NB4 (cell line): ENCODE data around the gene ZNF14.
"Not testable (repeated sequence)": the region's sequence is repeated elsewhere in the genome, so short reads cannot be mapped to it uniquely, and the experiment has no call there.

Source experiments
- DNase-seq: peaks from one replicate; pipeline ENCODE4 v3.0.0; 2010; ENCODE audit warnings: low read depth
- H3K4me3 ChIP-seq: one replicate; pipeline ENCODE4 v1.5.1; 2011; ENCODE audit warnings: mild to moderate bottlenecking, low read depth, low read length, moderate library complexity
- MYC ChIP-seq: IDR thresholded peaks from 2 replicates; pipeline ENCODE4 v1.6.1; 2011; ENCODE audit warnings: low read depth, low read length
- POLR2A ChIP-seq: IDR thresholded peaks from 2 replicates; pipeline ENCODE4 v1.6.1; 2011; ENCODE audit warnings: mild to moderate bottlenecking; ENCODE audit not compliant: insufficient read length; ENCODE audit errors: extremely low read depth
- TF ChIP-seq, protein P1 (sequence below): IDR thresholded peaks from one replicate; pipeline ENCODE4 v1.5.1; 2012; ENCODE audit warnings: low read depth, low read length
- TF ChIP-seq, protein P2 (sequence below): IDR thresholded peaks from 2 replicates; pipeline ENCODE4 v1.6.1; 2011; ENCODE audit warnings: low read depth, low read length

Gene ZNF14

DNA sequence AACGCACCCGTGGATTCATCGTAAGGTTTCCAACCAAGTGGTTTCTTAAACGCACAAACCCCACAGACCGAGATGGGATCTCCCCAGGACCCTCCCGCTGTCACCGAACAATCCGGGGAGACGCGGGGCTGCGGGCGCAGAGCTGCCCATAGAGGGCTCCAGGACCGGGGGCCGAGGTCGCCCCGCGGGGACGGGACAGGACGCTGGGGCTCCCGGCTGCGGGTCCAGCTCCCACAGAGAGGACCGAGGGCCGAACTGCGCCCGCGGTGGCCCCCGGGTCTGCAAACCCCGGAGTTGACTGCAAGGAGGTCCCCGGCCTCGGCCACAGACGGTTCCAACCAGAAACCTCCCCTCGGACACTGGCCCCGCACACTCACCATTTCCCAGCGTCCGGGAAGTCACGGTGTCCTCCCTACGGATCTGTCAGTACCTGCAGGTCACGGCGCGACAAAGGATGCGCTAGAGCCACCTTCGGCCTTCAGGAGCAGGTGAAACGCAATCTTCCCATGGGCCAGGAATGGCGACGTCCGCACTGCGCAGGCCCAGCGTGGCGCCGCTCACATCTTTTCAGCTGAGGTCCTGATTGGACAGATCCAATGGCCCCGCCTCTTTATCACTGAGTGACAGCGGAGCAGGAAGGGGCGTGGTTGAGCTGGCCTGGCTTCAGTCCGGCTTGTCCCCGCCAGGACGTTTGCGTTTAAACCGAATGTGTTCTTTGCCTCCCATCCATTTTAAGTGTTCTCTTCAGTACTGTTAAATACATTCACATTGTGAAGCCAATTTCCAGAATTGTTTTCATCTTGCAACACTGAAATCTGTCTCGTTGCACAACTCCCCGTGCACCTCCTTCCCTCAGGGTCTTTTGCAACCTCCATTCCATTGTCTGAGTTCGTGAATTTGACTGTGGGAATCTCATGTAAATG, at the start of gene ZNF14:
TSS of gene ZNF14 (minus strand) at position 534 of the 923 bp plus-strand sequence. CDS start at position 380, 154 bp downstream.
- DNase-seq, result peak; percentile 95
- TF ChIP-seq POLR2A (peak; percentile 96), MYC (no peak)
- TF ChIP-seq, protein P1, sequence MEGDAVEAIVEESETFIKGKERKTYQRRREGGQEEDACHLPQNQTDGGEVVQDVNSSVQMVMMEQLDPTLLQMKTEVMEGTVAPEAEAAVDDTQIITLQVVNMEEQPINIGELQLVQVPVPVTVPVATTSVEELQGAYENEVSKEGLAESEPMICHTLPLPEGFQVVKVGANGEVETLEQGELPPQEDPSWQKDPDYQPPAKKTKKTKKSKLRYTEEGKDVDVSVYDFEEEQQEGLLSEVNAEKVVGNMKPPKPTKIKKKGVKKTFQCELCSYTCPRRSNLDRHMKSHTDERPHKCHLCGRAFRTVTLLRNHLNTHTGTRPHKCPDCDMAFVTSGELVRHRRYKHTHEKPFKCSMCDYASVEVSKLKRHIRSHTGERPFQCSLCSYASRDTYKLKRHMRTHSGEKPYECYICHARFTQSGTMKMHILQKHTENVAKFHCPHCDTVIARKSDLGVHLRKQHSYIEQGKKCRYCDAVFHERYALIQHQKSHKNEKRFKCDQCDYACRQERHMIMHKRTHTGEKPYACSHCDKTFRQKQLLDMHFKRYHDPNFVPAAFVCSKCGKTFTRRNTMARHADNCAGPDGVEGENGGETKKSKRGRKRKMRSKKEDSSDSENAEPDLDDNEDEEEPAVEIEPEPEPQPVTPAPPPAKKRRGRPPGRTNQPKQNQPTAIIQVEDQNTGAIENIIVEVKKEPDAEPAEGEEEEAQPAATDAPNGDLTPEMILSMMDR, result peak; percentile 4
- TF ChIP-seq, protein P2, sequence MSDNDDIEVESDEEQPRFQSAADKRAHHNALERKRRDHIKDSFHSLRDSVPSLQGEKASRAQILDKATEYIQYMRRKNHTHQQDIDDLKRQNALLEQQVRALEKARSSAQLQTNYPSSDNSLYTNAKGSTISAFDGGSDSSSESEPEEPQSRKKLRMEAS, result no peak
- peak within 1 kb of the TSS; percentile 74 for H3K4me3 ChIP-seq

DNA sequence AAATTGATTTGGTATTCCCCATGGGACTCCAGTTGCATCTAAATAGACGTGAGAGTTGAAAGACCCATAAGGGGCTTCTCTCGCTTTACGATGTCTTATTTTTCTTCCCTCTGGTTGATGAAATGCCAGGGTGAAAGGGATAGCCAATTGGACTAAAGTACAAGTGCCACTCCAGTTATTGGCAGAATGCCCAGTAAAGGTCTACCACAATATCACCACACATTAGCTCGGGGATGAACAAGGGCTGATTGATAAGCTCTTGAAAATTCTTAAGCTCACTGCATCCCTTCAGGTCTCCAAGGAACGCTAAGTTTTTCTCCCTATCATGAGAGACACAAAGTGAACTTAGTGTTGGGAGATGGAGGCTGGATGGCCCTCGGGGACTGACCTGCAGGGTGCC, 48.9 kb upstream of the ZNF14 start:
- not testable (repeated sequence) for H3K4me3 ChIP-seq, DNase-seq

DNA sequence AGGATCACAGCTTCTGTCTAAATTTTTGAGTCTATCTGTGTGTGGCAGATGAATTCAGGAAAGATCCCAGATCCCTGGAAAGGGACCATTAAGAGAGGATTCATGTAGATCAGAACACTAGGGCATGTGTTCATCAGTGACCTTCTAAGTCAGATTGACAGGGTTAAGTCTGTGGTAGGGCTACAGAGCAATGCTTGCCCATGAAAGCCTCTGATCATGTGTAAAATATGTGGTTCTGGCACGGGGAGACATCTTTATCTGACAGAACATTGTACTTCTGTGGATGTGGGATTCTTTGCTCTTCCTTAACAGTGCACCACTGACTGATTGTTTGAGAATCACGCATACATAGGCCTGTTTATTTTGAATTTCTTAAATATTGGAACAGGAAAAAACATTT, 45.8 kb upstream of the ZNF14 start:
- DNase-seq, result no peak
- H3K4me3 ChIP-seq, result no peak overlapping the region

DNA sequence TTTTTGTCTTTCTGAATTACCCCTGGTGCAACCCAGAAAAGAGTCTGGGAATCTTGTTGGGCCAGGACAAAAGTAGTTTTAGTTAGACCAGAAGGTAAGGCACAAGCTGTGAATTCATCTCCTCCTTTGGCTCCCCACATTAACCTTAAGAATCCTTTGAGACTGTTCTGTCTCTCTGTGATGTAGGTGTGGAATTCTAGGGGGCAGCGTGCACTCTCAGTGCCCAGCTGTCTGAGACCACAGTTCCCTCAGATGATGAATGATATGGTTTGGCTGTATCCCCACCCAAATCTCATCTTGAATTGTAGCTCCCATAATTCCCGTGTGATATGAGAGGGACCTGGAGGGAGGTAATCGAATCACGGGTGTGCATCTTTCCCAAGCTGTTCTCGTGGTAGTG, 44.8 kb upstream of the ZNF14 start:
- TF ChIP-seq MYC, result no peak
- no peak for TF ChIP-seq POLR2A
- TF ChIP-seq, protein P2, result no peak
- TF ChIP-seq, protein P1, result no peak
- H3K4me3 ChIP-seq, result peak overlapping the region; percentile 91
- DNase-seq, result no peak

More for the DNA sequence above, 45.8 kb upstream of the ZNF14 start:
- TF ChIP-seq POLR2A, result no peak
- TF ChIP-seq, protein P2, result no peak
- TF ChIP-seq, protein P1, result no peak
- no peak for TF ChIP-seq MYC

DNA sequence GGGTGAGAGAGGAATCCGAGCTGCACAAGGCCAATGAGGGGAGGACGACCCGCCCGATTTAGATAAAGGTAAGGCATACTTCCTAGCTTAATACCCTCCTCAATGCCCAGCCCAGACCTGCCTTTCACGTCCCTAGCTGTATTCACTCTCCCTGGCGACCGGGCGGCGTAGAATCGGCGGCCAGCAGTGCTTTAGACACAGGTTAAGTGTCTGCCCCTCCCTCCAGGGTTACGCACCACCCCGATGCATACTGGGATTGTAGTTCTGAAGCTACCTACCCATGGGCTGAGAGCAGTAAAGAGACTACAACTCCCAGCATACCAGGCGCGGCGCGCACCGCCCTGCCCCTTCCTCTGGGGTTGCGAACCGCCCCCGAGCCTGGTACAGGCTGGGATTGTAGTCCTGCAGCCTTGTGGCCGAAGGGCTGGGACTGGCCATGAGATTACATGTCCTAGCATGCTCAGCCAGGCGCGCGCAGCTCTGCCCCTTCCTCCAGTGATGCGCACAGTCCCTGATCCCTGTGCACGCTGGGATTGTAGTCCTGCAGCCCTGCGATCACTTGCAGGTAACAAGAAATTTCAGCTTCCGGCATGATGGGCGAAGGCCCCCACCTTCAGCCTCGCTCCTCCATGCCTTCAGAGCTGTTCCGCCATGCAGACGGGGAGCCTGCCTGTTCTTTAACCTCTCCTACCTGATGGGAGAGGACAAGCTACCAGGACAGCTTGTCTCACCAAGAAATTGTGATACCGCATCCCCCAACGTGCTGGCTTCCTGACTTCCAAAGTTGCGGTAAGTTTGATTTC, 43.5 kb upstream of the ZNF14 start:
- DNase-seq, result peak; percentile 97
- peak overlapping the region; percentile 91 for H3K4me3 ChIP-seq
- TF ChIP-seq POLR2A (peak; percentile 48), MYC (0 out of 2 replicates have a peak, but pooled peaks have one; percentile 29)
- TF ChIP-seq, protein P1, result no peak
- TF ChIP-seq, protein P2, result peak; percentile 54

DNA sequence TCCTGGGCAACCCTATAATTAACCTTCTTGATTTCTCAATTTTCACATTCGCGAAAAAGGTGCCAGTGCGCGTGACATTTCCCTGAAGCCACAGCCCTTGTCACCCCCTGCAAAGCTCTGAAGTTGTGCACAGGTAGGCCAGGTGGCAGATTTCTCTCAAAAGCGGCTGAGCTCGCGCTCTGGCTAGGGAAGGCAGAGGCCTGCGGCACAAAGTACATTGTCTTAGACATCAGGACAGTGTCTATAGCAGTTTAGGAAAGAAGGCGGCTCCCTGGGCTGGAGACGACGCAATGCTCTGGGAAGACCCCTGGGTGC, 42.9 kb upstream of the ZNF14 start:
- peak overlapping the region; percentile 91 for H3K4me3 ChIP-seq
- no peak for DNase-seq
- TF ChIP-seq, protein P1, result no peak
- TF ChIP-seq MYC, result no peak; the same call in 1 of the 2 replicates
- TF ChIP-seq, protein P2, result no peak
- TF ChIP-seq POLR2A, result no peak
